Thyroid gland (tissue), 4 donors: ENCODE measurements around the gene SPAG6.

Source experiments
- POLR2A ChIP-seq, 2 donors: fragments of 450-650 bp; IDR thresholded peaks; one replicate each; pipeline ENCODE4 v1.6.1; 2017; ENCODE audit warnings: antibody characterized with exemption in 2 of 2, mild to moderate bottlenecking in 2 of 2, moderate library complexity in 1 of 2
- TF ChIP-seq, protein P1 (sequence below), 6 experiments: fragments of 200-600 bp in 3 of 6; fragments of 450-650 bp in 3 of 6; sonication (generic) in 3 of 6; IDR thresholded peaks; one replicate each; pipeline ENCODE4 v1.5.1; 2016 to 2019; ENCODE audit warnings: antibody characterized with exemption in 6 of 6, mild to moderate bottlenecking in 2 of 6, inconsistent platforms in 1 of 6, moderate library complexity in 1 of 6

DNA sequence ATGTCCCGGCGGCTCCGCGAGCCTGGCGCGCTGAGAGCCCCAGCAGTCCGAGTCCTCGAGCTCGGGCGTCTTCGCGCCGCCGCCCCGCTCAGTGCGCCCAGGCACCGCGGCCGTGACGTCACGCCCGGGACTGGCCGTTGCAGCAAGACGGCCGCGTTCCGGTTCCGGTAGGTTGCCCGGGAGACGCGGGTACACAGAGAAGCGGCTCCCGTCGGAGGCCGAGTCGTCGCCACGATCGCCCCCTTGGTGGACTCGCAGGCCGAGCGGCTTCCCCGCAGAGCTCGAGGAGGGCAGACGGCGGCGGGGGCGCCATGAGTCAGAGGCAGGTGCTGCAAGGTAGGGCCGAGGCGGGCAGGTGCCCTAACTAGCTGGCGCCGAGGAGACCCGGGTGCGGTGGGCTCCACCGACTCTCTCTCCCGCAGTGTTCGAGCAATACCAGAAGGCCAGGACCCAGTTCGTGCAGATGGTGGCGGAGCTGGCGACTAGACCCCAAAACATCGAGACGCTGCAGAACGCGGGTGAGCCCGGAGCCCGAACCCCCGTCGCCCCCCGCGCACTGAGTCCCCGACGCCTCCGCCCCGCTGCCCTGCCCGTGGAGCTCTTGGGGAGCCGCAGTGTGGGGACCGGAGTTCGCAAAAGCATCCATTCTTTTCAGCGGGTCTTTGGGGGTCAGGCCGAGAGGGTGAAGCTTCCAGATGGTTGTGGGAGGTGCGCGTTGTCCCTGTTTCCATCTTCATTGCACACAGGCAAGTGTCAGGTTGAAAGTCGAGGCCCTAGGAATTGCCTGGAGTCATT, at the start of gene SPAG6:
- TF ChIP-seq, protein P1, sequence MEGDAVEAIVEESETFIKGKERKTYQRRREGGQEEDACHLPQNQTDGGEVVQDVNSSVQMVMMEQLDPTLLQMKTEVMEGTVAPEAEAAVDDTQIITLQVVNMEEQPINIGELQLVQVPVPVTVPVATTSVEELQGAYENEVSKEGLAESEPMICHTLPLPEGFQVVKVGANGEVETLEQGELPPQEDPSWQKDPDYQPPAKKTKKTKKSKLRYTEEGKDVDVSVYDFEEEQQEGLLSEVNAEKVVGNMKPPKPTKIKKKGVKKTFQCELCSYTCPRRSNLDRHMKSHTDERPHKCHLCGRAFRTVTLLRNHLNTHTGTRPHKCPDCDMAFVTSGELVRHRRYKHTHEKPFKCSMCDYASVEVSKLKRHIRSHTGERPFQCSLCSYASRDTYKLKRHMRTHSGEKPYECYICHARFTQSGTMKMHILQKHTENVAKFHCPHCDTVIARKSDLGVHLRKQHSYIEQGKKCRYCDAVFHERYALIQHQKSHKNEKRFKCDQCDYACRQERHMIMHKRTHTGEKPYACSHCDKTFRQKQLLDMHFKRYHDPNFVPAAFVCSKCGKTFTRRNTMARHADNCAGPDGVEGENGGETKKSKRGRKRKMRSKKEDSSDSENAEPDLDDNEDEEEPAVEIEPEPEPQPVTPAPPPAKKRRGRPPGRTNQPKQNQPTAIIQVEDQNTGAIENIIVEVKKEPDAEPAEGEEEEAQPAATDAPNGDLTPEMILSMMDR (IDR thresholded peaks at IDR 0.05), result no peak
- no peak for TF ChIP-seq POLR2A (IDR thresholded peaks at IDR 0.05)
